HepG2 (cell line): ENCODE results near the gene MAJIN. TPM values are rescaled to one million over a fixed set of nuclear protein-coding genes. Genes with fewer than 3 reads are reported as not detected.

Experiments
- CREB1 ChIP-seq, 2 experiments: fragments of 450-650 bp in 1 of 2; IDR thresholded peaks; 2 replicates each; pipeline ENCODE4 v1.6.1; 2016 to 2017; ENCODE audit warnings: control low read depth in 1 of 2, mild to moderate bottlenecking in 1 of 2, missing compliant biosample characterization in 1 of 2, missing genetic modification characterization in 1 of 2
- FIP1L1 ChIP-seq: fragments of 200-400 bp; formaldehyde crosslinking; IDR thresholded peaks from 2 replicates; pipeline ENCODE4 v1.6.1; 2018; ENCODE audit warnings: low read depth, mild to moderate bottlenecking, low read length, moderate library complexity, borderline replicate concordance; ENCODE audit not compliant: insufficient read depth
- GTF2F1 ChIP-seq: fragments of 150-350 bp; IDR thresholded peaks from 2 replicates; pipeline ENCODE4 v1.6.1; 2014; ENCODE audit warnings: low read length
- HNF4A ChIP-seq: sonication (generic); formaldehyde crosslinking; IDR thresholded peaks from 2 replicates; pipeline ENCODE4 v1.4.0; 2020; ENCODE audit warnings: missing genetic modification reagents
- KAT8 ChIP-seq: IDR thresholded peaks from 2 replicates; pipeline ENCODE4 v1.6.1; 2016; ENCODE audit warnings: missing genetic modification reagents, missing compliant biosample characterization
- MAZ ChIP-seq, 2 experiments: sonication (generic) in 1 of 2; formaldehyde crosslinking in 1 of 2; IDR thresholded peaks; 2 replicates each; pipeline versions ENCODE4 v1.5.0 to v1.6.1; 2012 to 2020; ENCODE audit warnings: low read depth in 2 of 2, mild to moderate bottlenecking in 2 of 2, borderline replicate concordance in 1 of 2, improper control_type of control experiment in 1 of 2, low read length in 1 of 2, missing genetic modification reagents in 1 of 2, moderate library complexity in 1 of 2
- MZF1 ChIP-seq: sonication (generic); formaldehyde crosslinking; IDR thresholded peaks from 2 replicates; pipeline ENCODE4 v1.8.1; 2023; ENCODE audit warnings: mild to moderate bottlenecking, missing genetic modification reagents, borderline replicate concordance
- NCOA1 ChIP-seq: sonication (generic); formaldehyde crosslinking; IDR thresholded peaks from 2 replicates; pipeline ENCODE4 v1.9.0; 2021; ENCODE audit warnings: missing genetic modification reagents
- NR2F1 ChIP-seq, 2 experiments: fragments of 450-650 bp in 1 of 2; formaldehyde crosslinking in 1 of 2; IDR thresholded peaks; 2 replicates each; pipeline versions ENCODE4 v1.5.0 to v1.6.1; 2016 to 2020; ENCODE audit warnings: mild to moderate bottlenecking in 1 of 2, missing compliant biosample characterization in 1 of 2, missing genetic modification reagents in 1 of 2, moderate library complexity in 1 of 2
- PHB2 ChIP-seq: fragments of 450-650 bp; IDR thresholded peaks from 2 replicates; pipeline ENCODE4 v1.6.1; 2018; ENCODE audit not compliant: partially characterized antibody
- PRPF4 ChIP-seq: fragments of 200-400 bp; formaldehyde crosslinking; IDR thresholded peaks from 2 replicates; pipeline ENCODE4 v1.6.1; 2016; ENCODE audit warnings: low read length, low read depth; ENCODE audit not compliant: poor library complexity, severe bottlenecking
- SETDB1 ChIP-seq: sonication (generic); formaldehyde crosslinking; IDR thresholded peaks from 2 replicates; pipeline ENCODE4 v1.5.1; 2020; ENCODE audit warnings: missing genetic modification reagents, mild to moderate bottlenecking, borderline replicate concordance
- SMAD9 ChIP-seq: sonication (generic); formaldehyde crosslinking; IDR thresholded peaks from 2 replicates; pipeline ENCODE4 v1.5.1; 2020; ENCODE audit warnings: mild to moderate bottlenecking, missing genetic modification reagents
- XBP1 ChIP-seq: sonication (generic); formaldehyde crosslinking; IDR thresholded peaks from 2 replicates; pipeline ENCODE4 v1.5.0; 2020; ENCODE audit warnings: missing genetic modification reagents
- ZBTB21 ChIP-seq: sonication (generic); formaldehyde crosslinking; IDR thresholded peaks from 2 replicates; pipeline ENCODE4 v1.4.0; 2020; ENCODE audit warnings: missing genetic modification reagents
- ZMYM2 ChIP-seq: sonication (generic); formaldehyde crosslinking; IDR thresholded peaks from 2 replicates; pipeline ENCODE4 v1.8.0; 2022; ENCODE audit warnings: mild to moderate bottlenecking, missing genetic modification reagents
- ZNF160 ChIP-seq: sonication (generic); formaldehyde crosslinking; IDR thresholded peaks from 2 replicates; pipeline ENCODE4 v1.8.0; 2022; ENCODE audit warnings: mild to moderate bottlenecking, inconsistent platforms, missing genetic modification reagents
- ZNF543 ChIP-seq: sonication (generic); formaldehyde crosslinking; IDR thresholded peaks from 2 replicates; pipeline ENCODE4 v1.4.0; 2020; ENCODE audit warnings: mild to moderate bottlenecking, missing genetic modification reagents
- ZNF552 ChIP-seq: sonication (generic); formaldehyde crosslinking; IDR thresholded peaks from 2 replicates; pipeline ENCODE4 v1.9.0; 2022; ENCODE audit warnings: missing genetic modification reagents, mild to moderate bottlenecking, borderline replicate concordance
- ZNF781 ChIP-seq: sonication (generic); formaldehyde crosslinking; IDR thresholded peaks from 2 replicates; pipeline ENCODE4 v1.5.1; 2020; ENCODE audit warnings: borderline replicate concordance, mild to moderate bottlenecking, missing genetic modification reagents; ENCODE audit errors: not compliant biosample characterization
- ZNF782 ChIP-seq: sonication (generic); formaldehyde crosslinking; IDR thresholded peaks from 2 replicates; pipeline ENCODE4 v1.4.0; 2020; ENCODE audit warnings: missing genetic modification reagents, mild to moderate bottlenecking, borderline replicate concordance
- polyA plus RNA-seq, 8 experiments: library from polyadenylated mRNA; depleted of rRNA in 3 of 8; stranded (reverse) in 7 of 8; unstranded in 1 of 8; fragments of >200 nt; fragmentation: Illumina TruSeq in 4 of 8; extraction: Trizol in 4 of 8; gene quantifications; 2 replicates each; pipeline versions ENCODE4 v1.2.1 to v1.2.3, GENCODE V29; 2011 to 2016; ENCODE audit warnings: low read depth in 4 of 8, missing spikeins in 1 of 8, mixed read lengths in 1 of 8; ENCODE audit not compliant: insufficient read depth in 1 of 8
- total RNA-seq, 5 experiments: library from RNA; depleted of rRNA; stranded (reverse); fragments of >200 nt; fragmentation: Illumina TruSeq; extraction: Trizol; gene quantifications; 2 replicates each; pipeline ENCODE4 v1.2.3, GENCODE V29; 2016; ENCODE audit warnings: low read depth in 1 of 5
- TF ChIP-seq, protein P1 (sequence below): sonication (generic); formaldehyde crosslinking; IDR thresholded peaks from 2 replicates; pipeline ENCODE4 v1.5.0; 2020; ENCODE audit warnings: missing genetic modification reagents
- TF ChIP-seq, protein P2 (sequence below): sonication (generic); formaldehyde crosslinking; IDR thresholded peaks from 2 replicates; pipeline ENCODE4 v1.8.0; 2022; ENCODE audit warnings: missing genetic modification reagents, mild to moderate bottlenecking, inconsistent platforms, borderline replicate concordance
- TF ChIP-seq, protein P3 (sequence below): sonication (generic); formaldehyde crosslinking; IDR thresholded peaks from 2 replicates; pipeline ENCODE4 v1.8.0; 2022; ENCODE audit warnings: low read depth, missing genetic modification reagents

MAJIN gene
- total and polyA plus RNA-seq, 2 of the 13 experiments (the other 11 are each of a cell fraction or from before 2014, with no cell fraction given) = not detected

DNA sequence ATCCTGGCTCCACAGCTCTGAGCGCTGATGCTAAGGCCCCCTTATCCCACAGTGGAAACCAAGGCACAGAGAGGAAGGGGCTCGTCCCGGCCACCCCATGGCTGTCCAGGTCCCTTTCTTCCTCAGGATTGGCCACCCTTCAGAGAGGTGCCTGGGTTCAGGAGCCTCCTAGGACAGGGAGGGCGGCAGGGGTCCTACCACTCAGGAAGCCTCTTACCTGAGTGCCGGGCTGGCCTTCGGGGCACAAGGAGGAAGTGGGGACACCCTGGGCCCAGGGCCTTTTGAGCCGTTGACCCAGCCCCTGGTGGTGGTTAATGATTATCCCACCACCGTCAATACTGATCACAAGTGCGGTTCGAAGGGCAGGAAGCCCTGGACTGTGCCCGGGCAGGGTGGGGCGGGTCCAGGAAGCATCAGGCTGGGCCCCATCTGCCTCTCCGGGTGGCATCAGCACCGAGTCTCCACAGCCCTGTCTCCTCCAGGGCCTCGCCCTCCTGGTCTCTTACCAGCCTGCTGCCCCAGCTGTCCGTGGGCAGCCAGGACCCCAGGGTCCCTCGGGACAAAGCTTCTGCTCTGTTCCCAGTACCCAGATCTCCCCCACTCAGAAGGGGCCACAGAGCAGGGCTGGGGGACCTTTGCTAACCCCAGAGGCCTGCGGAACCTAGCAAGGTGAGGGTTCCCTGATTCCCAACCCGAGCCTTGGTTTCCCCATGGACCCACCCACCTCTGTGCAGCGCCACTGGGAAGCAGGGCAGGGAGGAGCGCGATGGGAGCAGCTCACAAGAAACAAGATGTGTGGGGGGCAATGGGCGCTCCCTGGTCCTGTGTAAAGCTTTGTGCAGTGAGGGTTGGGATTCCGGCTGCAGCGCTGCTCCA is 78.5 kb downstream of the MAJIN start (continued):
- TF ChIP-seq, protein P1, sequence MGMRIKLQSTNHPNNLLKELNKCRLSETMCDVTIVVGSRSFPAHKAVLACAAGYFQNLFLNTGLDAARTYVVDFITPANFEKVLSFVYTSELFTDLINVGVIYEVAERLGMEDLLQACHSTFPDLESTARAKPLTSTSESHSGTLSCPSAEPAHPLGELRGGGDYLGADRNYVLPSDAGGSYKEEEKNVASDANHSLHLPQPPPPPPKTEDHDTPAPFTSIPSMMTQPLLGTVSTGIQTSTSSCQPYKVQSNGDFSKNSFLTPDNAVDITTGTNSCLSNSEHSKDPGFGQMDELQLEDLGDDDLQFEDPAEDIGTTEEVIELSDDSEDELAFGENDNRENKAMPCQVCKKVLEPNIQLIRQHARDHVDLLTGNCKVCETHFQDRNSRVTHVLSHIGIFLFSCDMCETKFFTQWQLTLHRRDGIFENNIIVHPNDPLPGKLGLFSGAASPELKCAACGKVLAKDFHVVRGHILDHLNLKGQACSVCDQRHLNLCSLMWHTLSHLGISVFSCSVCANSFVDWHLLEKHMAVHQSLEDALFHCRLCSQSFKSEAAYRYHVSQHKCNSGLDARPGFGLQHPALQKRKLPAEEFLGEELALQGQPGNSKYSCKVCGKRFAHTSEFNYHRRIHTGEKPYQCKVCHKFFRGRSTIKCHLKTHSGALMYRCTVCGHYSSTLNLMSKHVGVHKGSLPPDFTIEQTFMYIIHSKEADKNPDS (CRISPR knock-in tag) = 0 out of 2 replicates have a peak, but pooled peaks have one; percentile 57
- TF ChIP-seq ZMYM2 (CRISPR knock-in tag) = no peak
- no peak; the same call in none of the 2 replicates for TF ChIP-seq KAT8 (CRISPR knock-in tag)
- peak in 1 of 2 experiments; percentile 61; a peak in 1 of 4 replicates for TF ChIP-seq NR2F1 (CRISPR knock-in tag; IDR thresholded peaks at IDR 0.05)
- TF ChIP-seq XBP1 (CRISPR knock-in tag) = no peak
- TF ChIP-seq MAZ (IDR thresholded peaks at IDR 0.05; ENCODE audit: borderline replicate concordance, low read depth, low read length) = 0 out of 2 replicates have a peak, but pooled peaks have one; percentile 16
- peak; percentile 90 for TF ChIP-seq MAZ (CRISPR knock-in tag; IDR thresholded peaks at IDR 0.05; ENCODE audit: low read depth)
- TF ChIP-seq, protein P2, sequence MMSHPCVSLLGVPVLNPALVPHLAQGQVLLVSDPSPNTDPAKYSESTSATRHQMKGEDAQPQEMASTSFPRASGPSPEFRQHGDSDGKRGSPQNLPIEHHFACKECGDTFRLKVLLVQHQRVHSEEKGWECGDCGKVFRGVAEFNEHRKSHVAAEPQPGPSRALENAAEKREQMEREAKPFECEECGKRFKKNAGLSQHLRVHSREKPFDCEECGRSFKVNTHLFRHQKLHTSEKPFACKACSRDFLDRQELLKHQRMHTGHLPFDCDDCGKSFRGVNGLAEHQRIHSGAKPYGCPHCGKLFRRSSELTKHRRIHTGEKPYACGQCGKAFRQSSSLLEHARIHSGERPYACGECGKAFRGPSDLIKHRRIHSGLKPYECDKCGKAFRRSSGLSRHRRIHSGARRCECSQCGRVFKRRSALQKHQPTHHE = no peak
- no peak for TF ChIP-seq PHB2
- no peak for TF ChIP-seq GTF2F1
- TF ChIP-seq NCOA1 (CRISPR knock-in tag) = peak; percentile 85; the same call in 1 of the 2 replicates
- peak; percentile 97 for TF ChIP-seq HNF4A (CRISPR knock-in tag)
- TF ChIP-seq PRPF4 = no peak
- no peak for TF ChIP-seq SMAD9 (CRISPR knock-in tag)
- TF ChIP-seq ZNF781 (CRISPR knock-in tag) = no peak
- no peak for TF ChIP-seq ZNF552 (CRISPR knock-in tag)
- TF ChIP-seq CREB1 (IDR thresholded peaks at IDR 0.05) = no peak
- TF ChIP-seq CREB1 (CRISPR knock-in tag; IDR thresholded peaks at IDR 0.05) = no peak
- no peak for TF ChIP-seq MZF1 (CRISPR knock-in tag)
- TF ChIP-seq ZNF782 (CRISPR knock-in tag) = no peak; the same call in 1 of the 2 replicates
- TF ChIP-seq SETDB1 (CRISPR knock-in tag) = 0 out of 2 replicates have a peak, but pooled peaks have one; percentile 11
- no peak; the same call in 1 of the 2 replicates for TF ChIP-seq ZBTB21 (CRISPR knock-in tag)
- peak; percentile 74 for TF ChIP-seq ZNF543
- TF ChIP-seq ZNF160 (CRISPR knock-in tag) = no peak
- no peak for TF ChIP-seq FIP1L1
- TF ChIP-seq, protein P3, sequence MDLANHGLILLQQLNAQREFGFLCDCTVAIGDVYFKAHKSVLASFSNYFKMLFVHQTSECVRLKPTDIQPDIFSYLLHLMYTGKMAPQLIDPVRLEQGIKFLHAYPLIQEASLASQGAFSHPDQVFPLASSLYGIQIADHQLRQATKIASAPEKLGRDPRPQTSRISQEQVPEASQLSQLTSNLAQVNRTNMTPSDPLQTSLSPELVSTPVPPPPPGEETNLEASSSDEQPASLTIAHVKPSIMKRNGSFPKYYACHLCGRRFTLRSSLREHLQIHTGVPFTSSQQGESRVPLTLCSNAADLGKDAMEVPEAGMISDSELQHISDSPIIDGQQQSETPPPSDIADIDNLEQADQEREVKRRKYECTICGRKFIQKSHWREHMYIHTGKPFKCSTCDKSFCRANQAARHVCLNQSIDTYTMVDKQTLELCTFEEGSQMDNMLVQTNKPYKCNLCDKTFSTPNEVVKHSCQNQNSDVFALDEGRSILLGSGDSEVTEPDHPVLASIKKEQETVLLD (CRISPR knock-in tag) = no peak
